HG02885 (cell line): Measurements from ENCODE around the gene RCAN2.

Experiments used
- ATAC-seq: cut with Tn5 transposase; IDR thresholded peaks from one replicate; pipeline ENCODE4 v1.9.1; 2021; ENCODE audit warnings: mild to moderate bottlenecking; ENCODE audit not compliant: unreplicated experiment, poor library complexity

RCAN2 gene

GRCh38 chr6:46305236-46305635 is 186.0 kb downstream of the RCAN2 start:
- ATAC-seq, result no peak

- ATAC-seq, result no peak
Observed at GRCh38 chr6:46302816-46303215, 188.4 kb downstream of the RCAN2 start.

GRCh38 chr6:46302176-46302575 is 189.1 kb downstream of the RCAN2 start:
- ATAC-seq, result no peak

GRCh38 chr6:46299253-46299652 is 192.0 kb downstream of the RCAN2 start:
- no peak for ATAC-seq

GRCh38 chr6:46296586-46296985 is 194.7 kb downstream of the RCAN2 start:
- no peak for ATAC-seq

- peak; percentile 91 for ATAC-seq
Observed at GRCh38 chr6:46293641-46294316, 197.5 kb downstream of the RCAN2 start.

- no peak for ATAC-seq
Observed at GRCh38 chr6:46291880-46292279, 199.4 kb downstream of the RCAN2 start.

GRCh38 chr6:46291275-46291633 is 200.0 kb downstream of the RCAN2 start:
- ATAC-seq, result no peak

GRCh38 chr6:46290421-46291274 is 200.6 kb downstream of the RCAN2 start:
- no peak for ATAC-seq

- ATAC-seq, result no peak
Observed at GRCh38 chr6:46289898-46290297, 201.4 kb downstream of the RCAN2 start.

- ATAC-seq, result no peak
Observed at GRCh38 chr6:46288835-46289234, 202.4 kb downstream of the RCAN2 start.

- ATAC-seq, result no peak
Observed at GRCh38 chr6:46287681-46288080, 203.6 kb downstream of the RCAN2 start.

- no peak for ATAC-seq
Observed at GRCh38 chr6:46287043-46287442, 204.2 kb downstream of the RCAN2 start.

GRCh38 chr6:46284475-46284874 is 206.8 kb downstream of the RCAN2 start:
- no peak for ATAC-seq

GRCh38 chr6:46281110-46281509 is 210.1 kb downstream of the RCAN2 start:
- no peak for ATAC-seq

- no peak for ATAC-seq
Observed at GRCh38 chr6:46279874-46280273, 211.4 kb downstream of the RCAN2 start.

- no peak for ATAC-seq
Observed at GRCh38 chr6:46276576-46277142, 214.6 kb downstream of the RCAN2 start.

- no peak for ATAC-seq
Observed at GRCh38 chr6:46274502-46274901, 216.7 kb downstream of the RCAN2 start.

GRCh38 chr6:46273911-46274310 is 217.3 kb downstream of the RCAN2 start:
- no peak for ATAC-seq

GRCh38 chr6:46271728-46272127 is 219.5 kb downstream of the RCAN2 start:
- no peak for ATAC-seq

GRCh38 chr6:46271107-46271506 is 220.1 kb downstream of the RCAN2 start:
- ATAC-seq, result no peak
